ENCODE results near the gene HAAO.

Gene HAAO

GRCh38 chr2:42783511-42783910, 8.9 kb downstream of the HAAO start:
- no peak overlapping the region for H3K4me3 ChIP-seq (ENCODE audit: low read depth, low read length)
- peaks cover 8 to 18% of the 10 kb centered on the region in 2 experiments for H3K36me3 ChIP-seq (ENCODE audit: control insufficient read depth in 1 of 2, insufficient read depth in 2 of 2, low read length in 2 of 2)
- no peak overlapping the region for H2BK5ac ChIP-seq (ENCODE audit: low read depth, low read length, poor library complexity)
- no peak overlapping the region for H3K27ac ChIP-seq (ENCODE audit: low read depth, low read length)
- no peak overlapping the region for H4K12ac ChIP-seq (ENCODE audit: low read depth, low read length)
- no peak overlapping the region for H2BK12ac ChIP-seq (ENCODE audit: low read length)
- no peak overlapping the region for H3K4ac ChIP-seq (ENCODE audit: low read depth, low read length)
- peaks cover 11% of the 10 kb centered on the region for H3K9me3 ChIP-seq (ENCODE audit: insufficient read depth, low read depth, low read length)
- H3K4me2 ChIP-seq (ENCODE audit: low read length): no peak overlapping the region
- H2AK5ac ChIP-seq (ENCODE audit: low read length): no peak overlapping the region
- no peak overlapping the region for H3K23ac ChIP-seq (ENCODE audit: low read length)
- no peaks in the 10 kb centered on the region for H3K27me3 ChIP-seq (ENCODE audit: insufficient read depth, low read length)
- no peaks in the 10 kb centered on the region for H3K79me1 ChIP-seq (ENCODE audit: low read length)
- no peak overlapping the region for H2BK120ac ChIP-seq (ENCODE audit: insufficient read depth, low read length, poor library complexity)
- no peaks in the 10 kb centered on the region for H3K79me2 ChIP-seq (ENCODE audit: control insufficient read depth, insufficient read depth, low read length, poor library complexity)
- WGBS (ENCODE audit: extremely low coverage, insufficient coverage, insufficient read length): no CpG with 5 or more reads among the region's 9 CpGs
- H3K9ac ChIP-seq (ENCODE audit: low read length): no peak overlapping the region
- no peak overlapping the region for H2AFZ ChIP-seq (ENCODE audit: insufficient read depth, low read length, poor library complexity)
- H3K18ac ChIP-seq (ENCODE audit: low read length): no peak overlapping the region
- H4K8ac ChIP-seq (ENCODE audit: low read depth, low read length): no peak overlapping the region
- no peak for DNase-seq
- H3K14ac ChIP-seq (ENCODE audit: low read length): no peak overlapping the region
- H3K4me1 ChIP-seq (ENCODE audit: control insufficient read depth in 1 of 2, insufficient read depth in 2 of 2, low read length in 2 of 2): peaks cover 12 to 14% of the 10 kb centered on the region in 2 experiments
- no peak overlapping the region for H4K91ac ChIP-seq (ENCODE audit: low read depth, low read length)

GRCh38 chr2:42781181-42781580, 11.2 kb downstream of the HAAO start:
- Histone ChIP-seq H2BK5ac (ENCODE audit: low read depth, low read length, poor library complexity) (no peak overlapping the region), H3K27me3 (ENCODE audit: insufficient read depth, low read length) (no peaks in the 10 kb centered on the region), H3K9ac (ENCODE audit: low read length) (no peak overlapping the region), H3K4ac (ENCODE audit: low read depth, low read length) (no peak overlapping the region), H3K14ac (ENCODE audit: low read length) (no peak overlapping the region), H2BK120ac (ENCODE audit: insufficient read depth, low read length, poor library complexity) (no peak overlapping the region), H3K79me2 (ENCODE audit: control insufficient read depth, insufficient read depth, low read length, poor library complexity) (no peaks in the 10 kb centered on the region), H3K23ac (ENCODE audit: low read length) (no peak overlapping the region), H3K4me3 (ENCODE audit: low read depth, low read length) (no peak overlapping the region), H4K91ac (ENCODE audit: low read depth, low read length) (no peak overlapping the region), H2BK12ac (ENCODE audit: low read length) (no peak overlapping the region), H2AK5ac (ENCODE audit: low read length) (no peak overlapping the region), H3K9me3 (ENCODE audit: insufficient read depth, low read depth, low read length) (peaks cover 11% of the 10 kb centered on the region), H3K4me1 (ENCODE audit: control insufficient read depth in 1 of 2, insufficient read depth in 2 of 2, low read length in 2 of 2) (peaks cover 5 to 6% of the 10 kb centered on the region in 2 experiments), H3K27ac (ENCODE audit: low read depth, low read length) (no peak overlapping the region), H4K8ac (ENCODE audit: low read depth, low read length) (no peak overlapping the region), H2AFZ (ENCODE audit: insufficient read depth, low read length, poor library complexity) (no peak overlapping the region), H3K36me3 (ENCODE audit: control insufficient read depth in 1 of 2, insufficient read depth in 2 of 2, low read length in 2 of 2) (peaks cover 8 to 16% of the 10 kb centered on the region in 2 experiments), H3K18ac (ENCODE audit: low read length) (no peak overlapping the region), H3K79me1 (ENCODE audit: low read length) (no peaks in the 10 kb centered on the region), H3K4me2 (ENCODE audit: low read length) (no peak overlapping the region), H4K12ac (ENCODE audit: low read depth, low read length) (no peak overlapping the region)
- no peak for DNase-seq
- WGBS (ENCODE audit: extremely low coverage, insufficient coverage, insufficient read length): no CpG with 5 or more reads among the region's 1 CpG

- Histone ChIP-seq H4K8ac (ENCODE audit: low read depth, low read length) (no peak overlapping the region), H3K4me2 (ENCODE audit: low read length) (no peak overlapping the region), H2AFZ (ENCODE audit: insufficient read depth, low read length, poor library complexity) (no peak overlapping the region), H3K9ac (ENCODE audit: low read length) (no peak overlapping the region), H4K91ac (ENCODE audit: low read depth, low read length) (no peak overlapping the region), H3K36me3 (ENCODE audit: control insufficient read depth in 1 of 2, insufficient read depth in 2 of 2, low read length in 2 of 2) (peaks cover 4 to 12% of the 10 kb centered on the region in 2 experiments), H3K27ac (ENCODE audit: low read depth, low read length) (no peak overlapping the region), H3K9me3 (ENCODE audit: insufficient read depth, low read depth, low read length) (peaks cover 7% of the 10 kb centered on the region), H2BK5ac (ENCODE audit: low read depth, low read length, poor library complexity) (no peak overlapping the region), H3K27me3 (ENCODE audit: insufficient read depth, low read length) (no peaks in the 10 kb centered on the region), H3K14ac (ENCODE audit: low read length) (no peak overlapping the region), H4K12ac (ENCODE audit: low read depth, low read length) (no peak overlapping the region), H2BK120ac (ENCODE audit: insufficient read depth, low read length, poor library complexity) (no peak overlapping the region), H3K4me1 (ENCODE audit: control insufficient read depth in 1 of 2, insufficient read depth in 2 of 2, low read length in 2 of 2) (no peaks in the 10 kb centered on the region), H3K4ac (ENCODE audit: low read depth, low read length) (no peak overlapping the region), H3K18ac (ENCODE audit: low read length) (no peak overlapping the region), H3K79me2 (ENCODE audit: control insufficient read depth, insufficient read depth, low read length, poor library complexity) (no peaks in the 10 kb centered on the region), H3K23ac (ENCODE audit: low read length) (no peak overlapping the region), H3K79me1 (ENCODE audit: low read length) (no peaks in the 10 kb centered on the region), H2BK12ac (ENCODE audit: low read length) (no peak overlapping the region), H2AK5ac (ENCODE audit: low read length) (no peak overlapping the region), H3K4me3 (ENCODE audit: low read depth, low read length) (no peak overlapping the region)
- DNase-seq: no peak
- WGBS (ENCODE audit: extremely low coverage, insufficient coverage, insufficient read length): no CpG with 5 or more reads among the region's 3 CpGs
These were observed 14.2 kb downstream of the HAAO start for GRCh38 chr2:42777883-42778805.

GRCh38 chr2:42775810-42776209, 16.6 kb downstream of the HAAO start:
- WGBS (ENCODE audit: extremely low coverage, insufficient coverage, insufficient read length): no CpG with 5 or more reads among the region's 3 CpGs
- DNase-seq: no peak
- H3K9ac ChIP-seq (ENCODE audit: low read length): no peak overlapping the region

More at GRCh38 chr2:42775810-42776209, 16.6 kb downstream of the HAAO start:
- Histone ChIP-seq H4K12ac (ENCODE audit: low read depth, low read length) (no peak overlapping the region), H3K27me3 (ENCODE audit: insufficient read depth, low read length) (no peaks in the 10 kb centered on the region), H3K4me2 (ENCODE audit: low read length) (no peak overlapping the region), H2BK12ac (ENCODE audit: low read length) (no peak overlapping the region), H3K79me2 (ENCODE audit: control insufficient read depth, insufficient read depth, low read length, poor library complexity) (no peaks in the 10 kb centered on the region), H2BK120ac (ENCODE audit: insufficient read depth, low read length, poor library complexity) (no peak overlapping the region), H3K9me3 (ENCODE audit: insufficient read depth, low read depth, low read length) (peaks cover 5% of the 10 kb centered on the region), H3K27ac (ENCODE audit: low read depth, low read length) (no peak overlapping the region), H3K4me3 (ENCODE audit: low read depth, low read length) (no peak overlapping the region), H2AFZ (ENCODE audit: insufficient read depth, low read length, poor library complexity) (no peak overlapping the region), H3K4me1 (ENCODE audit: control insufficient read depth in 1 of 2, insufficient read depth in 2 of 2, low read length in 2 of 2) (no peaks in the 10 kb centered on the region), H3K14ac (ENCODE audit: low read length) (no peak overlapping the region), H2AK5ac (ENCODE audit: low read length) (no peak overlapping the region), H2BK5ac (ENCODE audit: low read depth, low read length, poor library complexity) (no peak overlapping the region), H3K36me3 (ENCODE audit: control insufficient read depth in 1 of 2, insufficient read depth in 2 of 2, low read length in 2 of 2) (peaks cover 0 to 9% of the 10 kb centered on the region in 2 experiments), H4K91ac (ENCODE audit: low read depth, low read length) (no peak overlapping the region), H3K18ac (ENCODE audit: low read length) (no peak overlapping the region), H3K4ac (ENCODE audit: low read depth, low read length) (no peak overlapping the region), H3K23ac (ENCODE audit: low read length) (no peak overlapping the region), H4K8ac (ENCODE audit: low read depth, low read length) (no peak overlapping the region), H3K79me1 (ENCODE audit: low read length) (no peaks in the 10 kb centered on the region)

All from trophoblast cell (in vitro differentiated cells and primary cell).